ENCODE data around the gene ARMC9.
A peak's percentile ranks its signal among the peaks of the same experiment; 100 is the strongest.

The ARMC9 gene

GRCh38 chr2:231203087-231203486, 4.7 kb downstream of the ARMC9 start:
- no peak for DNase-seq (ENCODE audit: low read depth, low spot score)
- no peak overlapping the region for H3K4me3 ChIP-seq (ENCODE audit: low read depth, low read length)
- in situ Hi-C loops (cut with HindIII; ENCODE audit: low sequenced_read_pairs), result no loop called here
- TF ChIP-seq CTCF (IDR thresholded peaks at IDR 0.05; ENCODE audit: low read depth, low read length), result no peak

GRCh38 chr2:231204146-231204545, 5.7 kb downstream of the ARMC9 start:
- no peak for DNase-seq (ENCODE audit: low read depth, low spot score)
- TF ChIP-seq CTCF (IDR thresholded peaks at IDR 0.05; ENCODE audit: low read depth, low read length), result no peak
- in situ Hi-C loops (cut with HindIII; ENCODE audit: low sequenced_read_pairs), result no loop called here
- H3K4me3 ChIP-seq (ENCODE audit: low read depth, low read length), result no peak overlapping the region

GRCh38 chr2:231204581-231204980, 6.2 kb downstream of the ARMC9 start:
- TF ChIP-seq CTCF (IDR thresholded peaks at IDR 0.05; ENCODE audit: low read depth, low read length), result no peak
- in situ Hi-C loops (cut with HindIII; ENCODE audit: low sequenced_read_pairs), result no loop called here
- H3K4me3 ChIP-seq (ENCODE audit: low read depth, low read length), result no peak overlapping the region
- DNase-seq (ENCODE audit: low read depth, low spot score), result no peak

GRCh38 chr2:231207734-231208133, 9.3 kb downstream of the ARMC9 start:
- no peak for DNase-seq (ENCODE audit: low read depth, low spot score)
- TF ChIP-seq CTCF (IDR thresholded peaks at IDR 0.05; ENCODE audit: low read depth, low read length), result no peak
- H3K4me3 ChIP-seq (ENCODE audit: low read depth, low read length), result no peak overlapping the region
- in situ Hi-C loops (cut with HindIII; ENCODE audit: low sequenced_read_pairs), result no loop called here

- in situ Hi-C loops (cut with HindIII; ENCODE audit: low sequenced_read_pairs), result no loop called here
- TF ChIP-seq CTCF (IDR thresholded peaks at IDR 0.05; ENCODE audit: low read depth, low read length), result no peak
- H3K4me3 ChIP-seq (ENCODE audit: low read depth, low read length), result no peak overlapping the region
Measured at GRCh38 chr2:231210782-231211181, 12.4 kb downstream of the ARMC9 start.

GRCh38 chr2:231211486-231211885, 13.1 kb downstream of the ARMC9 start:
- peak; percentile 32 for DNase-seq (ENCODE audit: low read depth, low spot score)
- no peak for TF ChIP-seq CTCF (IDR thresholded peaks at IDR 0.05; ENCODE audit: low read depth, low read length)
- H3K4me3 ChIP-seq (ENCODE audit: low read depth, low read length), result no peak overlapping the region
- in situ Hi-C loops (cut with HindIII; ENCODE audit: low sequenced_read_pairs), result no loop called here

More at GRCh38 chr2:231210782-231211181, 12.4 kb downstream of the ARMC9 start:
- no peak for DNase-seq (ENCODE audit: low read depth, low spot score)

GRCh38 chr2:231212329-231212845, 14.0 kb downstream of the ARMC9 start:
- no peak for TF ChIP-seq CTCF (IDR thresholded peaks at IDR 0.05; ENCODE audit: low read depth, low read length)
- in situ Hi-C loops (cut with HindIII; ENCODE audit: low sequenced_read_pairs), result no loop called here
- DNase-seq (ENCODE audit: low read depth, low spot score), result peak; percentile 81

More at GRCh38 chr2:231212329-231212845, 14.0 kb downstream of the ARMC9 start:
- H3K4me3 ChIP-seq (ENCODE audit: low read depth, low read length), result no peak overlapping the region
